Measurements from ENCODE around the gene SUSD1.
A peak's percentile ranks its signal among the peaks of the same experiment; 100 is the strongest.

The SUSD1 gene

GRCh38 chr9:112033237-112034215, 141.6 kb downstream of the SUSD1 start:
- Histone ChIP-seq H3K4me2 (peak overlapping the region; percentile 46; the same call in 1 of the 2 replicates), H3K79me2 (ENCODE audit: insufficient read depth, low read depth) (no peaks in the 10 kb centered on the region), H3K4me1 (ENCODE audit: low read depth, poor library complexity, severe bottlenecking) (peaks cover 68% of the 10 kb centered on the region), H3K4me3 (IDR thresholded peaks at IDR 0.05; ENCODE audit: insufficient read depth, low read depth, low read length) (no peak overlapping the region), H3K27ac (no peak overlapping the region), H3K36me3 (ENCODE audit: insufficient read depth) (no peaks in the 10 kb centered on the region), H3K9ac (no peak overlapping the region), H2AFZ (ENCODE audit: low read depth) (no peak overlapping the region), H3K27me3 (ENCODE audit: insufficient read depth, low read depth) (no peaks in the 10 kb centered on the region), H4K20me1 (ENCODE audit: insufficient read depth) (no peaks in the 10 kb centered on the region)
- TF ChIP-seq CTCF (conservative IDR thresholded peaks at IDR 0.05; ENCODE audit: low read depth, low read length) = no peak

GRCh38 chr9:112032743-112033142, 142.4 kb downstream of the SUSD1 start:
- Histone ChIP-seq H3K27ac (no peak overlapping the region), H3K79me2 (ENCODE audit: insufficient read depth, low read depth) (no peaks in the 10 kb centered on the region), H3K36me3 (ENCODE audit: insufficient read depth) (no peaks in the 10 kb centered on the region), H2AFZ (ENCODE audit: low read depth) (no peak overlapping the region), H3K4me1 (ENCODE audit: low read depth, poor library complexity, severe bottlenecking) (peaks cover 60% of the 10 kb centered on the region), H4K20me1 (ENCODE audit: insufficient read depth) (no peaks in the 10 kb centered on the region), H3K9ac (no peak overlapping the region), H3K4me3 (IDR thresholded peaks at IDR 0.05; ENCODE audit: insufficient read depth, low read depth, low read length) (no peak overlapping the region), H3K4me2 (peak overlapping the region; percentile 46; the same call in 1 of the 2 replicates), H3K27me3 (ENCODE audit: insufficient read depth, low read depth) (no peaks in the 10 kb centered on the region)
- no peak for TF ChIP-seq CTCF (conservative IDR thresholded peaks at IDR 0.05; ENCODE audit: low read depth, low read length)

- no peak for TF ChIP-seq CTCF (conservative IDR thresholded peaks at IDR 0.05; ENCODE audit: low read depth, low read length)
- H3K4me3 ChIP-seq (IDR thresholded peaks at IDR 0.05; ENCODE audit: insufficient read depth, low read depth, low read length) = no peak overlapping the region
- H3K9ac ChIP-seq = no peak overlapping the region
- no peak overlapping the region for H2AFZ ChIP-seq (ENCODE audit: low read depth)
- no peak overlapping the region; the same call in 1 of the 2 replicates for H3K27ac ChIP-seq
- no peaks in the 10 kb centered on the region for H4K20me1 ChIP-seq (ENCODE audit: insufficient read depth)
- H3K36me3 ChIP-seq (ENCODE audit: insufficient read depth) = no peaks in the 10 kb centered on the region
- H3K4me1 ChIP-seq (ENCODE audit: low read depth, poor library complexity, severe bottlenecking) = peaks cover 53% of the 10 kb centered on the region
- H3K4me2 ChIP-seq = peak overlapping the region; percentile 46; the same call in 1 of the 2 replicates
- no peaks in the 10 kb centered on the region for H3K79me2 ChIP-seq (ENCODE audit: insufficient read depth, low read depth)
- H3K27me3 ChIP-seq (ENCODE audit: insufficient read depth, low read depth) = no peaks in the 10 kb centered on the region
These were observed 143.1 kb downstream of the SUSD1 start for GRCh38 chr9:112032009-112032408.

- no peak for TF ChIP-seq CTCF (conservative IDR thresholded peaks at IDR 0.05; ENCODE audit: low read depth, low read length)
- Histone ChIP-seq H3K4me2 (peak overlapping the region; percentile 46; the same call in 1 of the 2 replicates), H2AFZ (ENCODE audit: low read depth) (no peak overlapping the region), H3K4me3 (IDR thresholded peaks at IDR 0.05; ENCODE audit: insufficient read depth, low read depth, low read length) (no peak overlapping the region), H3K79me2 (ENCODE audit: insufficient read depth, low read depth) (no peaks in the 10 kb centered on the region), H4K20me1 (ENCODE audit: insufficient read depth) (no peaks in the 10 kb centered on the region), H3K27me3 (ENCODE audit: insufficient read depth, low read depth) (no peaks in the 10 kb centered on the region), H3K36me3 (ENCODE audit: insufficient read depth) (no peaks in the 10 kb centered on the region), H3K27ac (no peak overlapping the region), H3K4me1 (ENCODE audit: low read depth, poor library complexity, severe bottlenecking) (peaks cover 48% of the 10 kb centered on the region), H3K9ac (no peak overlapping the region)
These were observed 143.7 kb downstream of the SUSD1 start for GRCh38 chr9:112031400-112031799.
